HG03039 (cell line): Measurements from ENCODE around the gene CELF5.
"Not testable (repeated sequence)": the region's sequence is repeated elsewhere in the genome, so short reads cannot be mapped to it uniquely, and the experiment has no call there.

Experiments used
- ATAC-seq: cut with Tn5 transposase; IDR thresholded peaks from one replicate; pipeline ENCODE4 v1.9.1; 2021; ENCODE audit warnings: mild to moderate bottlenecking, moderate library complexity; ENCODE audit not compliant: unreplicated experiment

The CELF5 gene

DNA sequence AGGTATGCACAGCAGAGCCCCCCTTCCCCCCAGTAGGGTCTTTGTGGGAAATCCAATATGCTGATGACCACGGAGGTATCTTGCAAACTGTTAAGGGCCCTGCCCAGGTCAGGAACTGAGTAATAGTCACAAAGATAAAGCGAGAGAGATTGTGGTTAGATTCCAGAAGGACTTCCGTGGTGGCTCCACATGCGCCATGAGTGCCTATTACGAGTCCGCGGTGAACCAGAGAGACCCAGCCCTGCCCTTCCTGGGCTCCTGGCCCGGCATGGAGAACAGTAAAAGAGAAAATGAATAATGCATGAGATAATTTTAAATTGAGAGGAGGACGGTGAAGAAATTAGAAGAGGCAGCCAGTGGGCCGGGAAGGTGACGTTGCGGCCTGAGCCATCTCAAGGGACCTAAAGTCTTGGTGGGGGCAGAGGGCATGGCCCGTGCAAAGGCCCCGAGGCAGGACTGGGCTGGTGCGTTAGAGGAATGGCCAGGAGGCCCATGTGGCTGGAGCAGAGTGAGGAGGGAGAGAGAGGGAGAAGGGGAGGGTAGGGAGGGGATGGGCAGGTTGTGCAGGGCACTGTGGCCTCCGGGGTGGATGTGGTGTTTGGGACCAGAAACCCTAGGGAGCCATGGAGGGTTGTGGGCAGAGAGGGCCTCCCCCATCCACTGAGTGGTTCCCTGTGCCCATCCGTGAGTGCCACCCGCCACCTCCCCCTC lies 95.3 kb downstream of the CELF5 start:
- ATAC-seq = no peak

- no peak for ATAC-seq
These were observed 95.9 kb downstream of the CELF5 start for GRCh38 chr19:3320354-3320670.

- no peak for ATAC-seq
These were observed 96.4 kb downstream of the CELF5 start for GRCh38 chr19:3320853-3321252.

- no peak for ATAC-seq
These were observed 97.2 kb downstream of the CELF5 start for GRCh38 chr19:3321696-3322095.

DNA sequence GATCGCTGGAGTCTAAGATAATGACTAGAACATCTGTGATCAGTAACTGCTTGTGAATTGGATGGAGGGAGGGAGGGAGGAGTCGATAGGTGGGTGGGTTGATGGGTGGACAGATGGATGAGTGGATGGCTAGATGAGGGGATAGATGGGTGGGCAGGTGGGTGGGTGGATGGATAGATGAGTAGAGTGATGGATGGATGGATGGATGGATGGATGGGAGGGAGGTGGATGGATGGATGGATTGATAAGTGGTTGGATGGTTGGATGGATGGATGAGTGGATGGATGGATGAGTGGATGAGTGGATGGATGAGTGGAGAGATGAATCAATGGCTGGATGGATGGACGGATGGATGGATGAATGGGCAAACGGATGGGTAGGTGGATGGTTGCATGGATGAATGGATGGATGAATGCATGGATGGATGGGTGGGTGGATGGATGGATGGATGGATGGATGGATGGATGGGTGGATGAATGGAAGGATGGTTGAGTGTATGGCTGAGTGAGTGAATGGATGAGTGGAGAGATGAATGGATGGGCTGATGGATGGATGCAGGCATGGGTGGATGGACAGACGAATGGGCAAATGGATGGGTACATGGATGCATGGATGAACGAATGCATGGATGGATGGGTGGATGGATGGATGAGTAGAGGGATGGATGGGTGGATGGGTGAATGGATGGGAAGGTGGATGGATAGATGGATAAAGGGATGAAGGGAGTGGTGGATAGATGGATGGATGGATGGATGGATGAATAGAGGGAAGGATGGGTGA lies 97.9 kb downstream of the CELF5 start:
- no peak for ATAC-seq

GRCh38 chr19:3323026-3323425 lies 98.6 kb downstream of the CELF5 start:
- ATAC-seq = no peak

- no peak for ATAC-seq
These were observed 99.2 kb downstream of the CELF5 start for GRCh38 chr19:3323658-3324057.

- no peak for ATAC-seq
These were observed 100.0 kb downstream of the CELF5 start for GRCh38 chr19:3324405-3324856.

GRCh38 chr19:3325451-3325850 lies 101.0 kb downstream of the CELF5 start:
- ATAC-seq = no peak

DNA sequence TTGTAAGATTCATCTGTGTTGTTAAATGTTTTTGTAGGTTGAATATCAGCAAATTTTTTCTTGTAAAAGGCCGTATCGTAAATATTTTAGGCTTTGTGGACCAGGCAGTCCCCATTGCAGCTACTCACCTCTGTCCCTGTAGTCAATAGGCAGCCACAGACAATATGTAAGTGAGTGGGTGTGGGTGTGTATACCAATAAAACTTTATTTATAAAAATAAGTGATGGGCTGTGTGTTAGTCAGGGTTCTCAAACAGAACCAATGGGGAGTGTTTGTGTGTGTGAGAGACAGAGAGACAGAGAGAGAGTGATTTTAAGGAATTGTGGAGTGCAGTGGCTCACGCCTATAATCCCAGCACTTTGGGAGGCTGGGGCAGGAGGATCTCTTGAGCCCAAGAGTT lies 104.3 kb downstream of the CELF5 start:
- ATAC-seq = no peak

- ATAC-seq = no peak
These were observed 105.6 kb downstream of the CELF5 start for GRCh38 chr19:3330047-3330446.

GRCh38 chr19:3332232-3332631 lies 107.8 kb downstream of the CELF5 start:
- ATAC-seq = not testable (repeated sequence)

DNA sequence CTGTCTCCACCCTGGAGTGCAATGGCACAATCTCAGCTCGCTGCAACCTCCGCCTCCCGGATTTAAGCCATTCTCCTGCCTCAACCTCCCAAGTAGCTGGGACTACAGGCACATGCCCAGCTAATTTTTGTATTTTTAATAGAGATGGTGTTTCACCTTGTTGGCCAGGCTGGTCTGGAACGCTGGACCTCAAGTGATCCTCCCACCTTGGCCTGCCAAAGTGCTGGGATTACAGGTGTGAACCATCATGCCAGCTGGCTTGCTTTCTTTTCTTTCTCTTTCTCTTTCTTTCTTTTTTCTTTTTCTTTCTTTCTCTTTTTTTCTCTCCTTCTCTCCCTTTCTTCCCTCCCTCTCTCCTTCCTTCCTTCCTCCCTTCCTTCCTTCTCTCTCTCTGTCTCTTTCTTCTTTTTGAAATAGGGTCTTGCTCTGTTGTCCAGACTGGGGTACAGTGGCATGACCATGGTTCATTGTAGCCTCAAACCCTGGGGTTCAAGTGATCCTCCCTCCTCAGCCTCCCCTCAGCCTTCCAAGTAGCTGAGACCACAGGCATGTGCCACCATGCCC lies 108.6 kb downstream of the CELF5 start:
- no peak for ATAC-seq

DNA sequence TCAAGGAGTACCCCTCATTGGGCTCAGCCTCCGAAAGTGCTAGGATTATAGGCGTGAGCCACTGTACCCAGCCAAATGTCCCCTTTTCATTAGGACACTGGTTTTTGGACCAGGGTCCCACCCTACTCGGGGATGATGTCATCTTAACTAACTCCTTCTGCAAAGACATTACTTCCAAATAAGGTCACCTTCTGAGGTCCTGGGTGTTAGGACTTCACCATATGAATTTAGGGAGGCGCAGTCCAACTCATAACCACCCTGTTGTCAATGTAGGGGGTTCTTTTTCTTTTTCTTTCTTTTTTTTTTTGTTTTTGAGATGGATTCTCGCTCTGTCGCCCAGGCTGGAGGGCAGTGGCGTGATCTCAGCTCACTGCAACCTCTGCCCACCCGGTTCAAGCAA lies 109.2 kb downstream of the CELF5 start:
- ATAC-seq = no peak

DNA sequence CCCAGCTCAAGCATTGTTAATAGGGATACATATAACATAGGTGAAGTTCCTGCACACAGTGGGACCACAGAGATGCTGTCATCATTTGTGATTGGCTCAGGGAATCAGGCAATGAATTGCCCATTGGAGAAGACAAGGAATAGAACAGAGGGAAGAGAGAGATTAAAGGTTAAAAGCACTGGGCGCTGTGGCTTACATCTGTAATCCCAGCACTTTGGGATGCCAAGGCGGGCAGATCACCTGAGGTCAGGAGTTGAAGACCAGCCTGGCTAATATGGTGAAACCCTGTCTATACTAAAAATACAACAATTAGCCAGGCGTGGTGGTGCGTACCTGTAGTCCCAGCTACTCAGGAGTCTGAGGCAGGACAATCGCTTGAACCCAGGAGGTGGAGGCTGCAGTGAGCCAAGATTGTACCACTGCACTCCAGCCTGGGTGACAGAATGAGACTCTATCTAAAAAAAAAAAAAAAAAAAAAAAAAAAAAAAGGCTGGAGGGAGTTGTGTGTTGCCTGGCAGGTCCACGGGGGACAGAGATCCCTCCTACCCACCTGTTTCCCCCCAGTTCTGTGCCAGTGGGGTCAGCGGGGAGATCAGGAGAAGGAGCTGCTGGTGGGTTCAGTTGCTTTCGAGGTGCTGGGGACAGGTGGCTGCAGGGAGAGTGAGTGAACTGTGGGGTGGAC lies 110.4 kb downstream of the CELF5 start:
- ATAC-seq = not testable (repeated sequence)

DNA sequence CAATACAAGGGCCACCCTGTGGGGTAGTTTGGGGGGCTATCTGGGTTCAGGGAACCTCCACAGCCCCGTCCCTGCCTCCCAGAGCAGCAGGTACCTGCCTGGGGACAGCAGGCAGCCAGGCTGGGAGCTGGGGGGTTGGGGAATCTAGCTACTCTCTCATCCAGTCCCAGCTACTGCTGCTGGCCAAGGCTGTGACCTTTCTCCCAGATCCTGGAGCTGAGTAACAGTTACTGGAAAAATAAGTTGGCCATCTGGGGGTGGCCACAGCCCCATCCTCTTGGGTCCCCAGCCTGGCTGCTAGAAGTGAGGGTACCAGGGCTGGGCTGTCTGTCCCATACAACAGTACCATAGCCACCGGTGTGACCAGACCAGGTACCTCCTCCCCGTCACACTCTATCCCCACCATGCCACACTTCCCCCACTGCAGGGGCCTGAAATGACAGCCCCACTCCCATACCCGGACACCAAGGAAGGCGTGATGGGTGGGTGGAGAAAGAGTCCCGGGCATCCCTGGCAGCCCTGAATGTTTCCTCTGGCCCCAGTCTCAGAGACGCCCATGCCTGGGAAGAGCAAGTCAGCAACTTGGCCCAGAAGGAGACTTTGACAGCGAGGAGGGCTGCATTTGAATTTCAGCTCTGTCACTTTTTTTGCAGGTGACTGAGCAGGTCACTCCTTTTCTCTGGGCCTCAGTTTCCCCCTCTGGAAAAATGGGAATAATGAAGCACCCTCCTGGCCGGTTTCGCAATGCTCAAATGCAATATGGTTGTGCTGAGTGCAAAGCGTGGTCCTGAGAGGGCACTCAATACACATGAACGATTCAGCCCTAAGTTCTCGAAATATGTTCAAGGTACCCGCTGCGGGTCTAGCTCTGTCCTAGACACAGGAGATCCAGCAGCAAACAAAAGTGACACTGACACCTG lies 111.2 kb downstream of the CELF5 start:
- ATAC-seq = no peak

- ATAC-seq = no peak
These were observed 111.9 kb downstream of the CELF5 start for GRCh38 chr19:3336351-3336679.

DNA sequence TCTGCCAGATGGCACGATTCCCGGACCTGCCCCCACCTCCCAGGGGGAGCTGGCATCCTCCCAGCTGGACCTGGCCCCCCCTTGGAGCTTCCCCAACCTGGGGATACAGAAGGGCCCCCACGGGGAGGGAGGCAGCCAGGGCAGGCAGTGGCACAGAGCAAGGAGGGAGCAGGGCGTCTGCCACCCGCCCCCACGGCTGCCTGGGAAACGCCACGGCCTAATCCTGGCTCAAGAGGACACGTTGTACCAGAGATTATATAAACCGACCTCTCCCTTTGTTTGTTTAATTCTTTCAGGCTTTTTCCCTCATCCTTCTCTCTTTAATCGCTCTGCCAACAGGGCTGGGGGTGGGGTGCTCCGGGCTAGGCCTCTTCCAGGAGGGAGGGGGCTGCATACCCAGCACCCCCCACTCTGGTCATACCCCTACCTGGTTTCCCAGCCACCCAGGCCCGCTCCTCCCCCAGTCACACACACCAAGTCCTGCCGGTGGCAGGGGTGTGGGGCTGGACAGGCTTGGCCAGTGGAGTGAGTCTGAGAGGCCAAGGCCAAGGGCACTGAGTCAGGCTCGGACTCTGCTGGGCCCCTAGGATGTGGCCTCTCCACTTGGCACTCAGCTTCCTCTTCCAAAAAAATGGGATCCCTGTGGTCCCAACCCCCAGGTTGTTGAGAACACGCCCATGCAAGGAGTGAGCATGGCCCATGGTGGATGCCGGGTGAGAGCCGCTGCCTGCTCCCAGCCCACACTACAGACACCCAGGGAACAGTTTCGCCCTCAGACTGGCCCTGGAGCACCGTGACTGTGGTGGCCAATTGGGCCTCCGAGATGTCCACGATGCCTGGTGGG lies 112.4 kb downstream of the CELF5 start:
- no peak for ATAC-seq

- ATAC-seq = no peak
These were observed 114.2 kb downstream of the CELF5 start for GRCh38 chr19:3338541-3339181.
